PC-3 (cell line): ENCODE data around the gene DLD. TPM values are rescaled to one million over a fixed set of nuclear protein-coding genes. Genes with fewer than 3 reads are reported as not detected.
"Not testable (repeated sequence)": the region's sequence is repeated elsewhere in the genome, so short reads cannot be mapped to it uniquely, and the experiment has no call there.

Experiments
- ATAC-seq: fragments of 200-7000 bp; cut with Tn5 transposase; 2 replicates; pipeline ENCODE4 v1.9.1; 2020; ENCODE audit warnings: mild to moderate bottlenecking, moderate library complexity
- BruUV-seq: library from RNA; stranded (reverse); fragments of 400-500 nt; replicated peaks from 2 replicates; lab custom pipeline; 2021; lab: Mats Ljungman, UMichigan
- CTCF ChIA-PET: fragments of 300-600 bp; sonication (Branson Sonifier 250); formaldehyde crosslinking; loops from one replicate; lab custom pipeline; 2022; ENCODE audit warnings: antibody characterized with exemption; lab: Charles Lee
- POLR2A ChIA-PET: fragments of 300-600 bp; sonication (Branson Sonifier 250); formaldehyde crosslinking; loops from one replicate; lab custom pipeline; 2022; ENCODE audit warnings: antibody characterized with exemption; ENCODE audit not compliant: unreplicated experiment; lab: Charles Lee
- DNase-seq: peaks from one replicate; pipeline ENCODE4 v3.0.0-alpha.2; 2015
- H2AFZ ChIP-seq: fragments of 300-600 bp; sonication (generic); 2 replicates; pipeline ENCODE4 v1.6.0; 2016; ENCODE audit warnings: antibody characterized with exemption, low read length
- H3F3A ChIP-seq: fragments of 300-600 bp; sonication (generic); one replicate; pipeline ENCODE4 v1.6.0; 2017; ENCODE audit warnings: antibody characterized with exemption, low read length, control low read depth, mild to moderate bottlenecking; ENCODE audit not compliant: unreplicated experiment
- H3K27ac ChIP-seq: fragments of 300-600 bp; sonication (generic); 2 replicates; pipeline ENCODE4 v1.5.1; 2016; ENCODE audit warnings: mild to moderate bottlenecking, low read length
- H3K27me3 ChIP-seq: fragments of 300-600 bp; sonication (generic); 2 replicates; pipeline ENCODE4 v1.6.1; 2016; ENCODE audit warnings: low read length, mixed read lengths
- H3K36me3 ChIP-seq: fragments of 300-600 bp; sonication (generic); 2 replicates; pipeline ENCODE4 v1.6.1; 2016; ENCODE audit warnings: low read depth, mixed run types, low read length, mixed read lengths
- H3K4me1 ChIP-seq: fragments of 300-600 bp; sonication (generic); 2 replicates; pipeline ENCODE4 v1.5.1; 2016; ENCODE audit warnings: low read length; ENCODE audit not compliant: insufficient read depth
- H3K4me2 ChIP-seq: fragments of 300-600 bp; sonication (generic); 2 replicates; pipeline ENCODE4 v1.6.0; 2016; ENCODE audit warnings: low read length
- H3K4me3 ChIP-seq: fragments of 300-600 bp; sonication (generic); 2 replicates; pipeline ENCODE4 v1.5.1; 2016; ENCODE audit warnings: mild to moderate bottlenecking, low read length, mixed read lengths
- H3K79me2 ChIP-seq: fragments of 300-600 bp; sonication (generic); 2 replicates; pipeline ENCODE4 v1.6.1; 2017; ENCODE audit warnings: low read length, mixed read lengths
- H3K9ac ChIP-seq: fragments of 300-600 bp; sonication (generic); 2 replicates; pipeline ENCODE4 v1.6.0; 2016; ENCODE audit warnings: mild to moderate bottlenecking, low read length
- H3K9me2 ChIP-seq: fragments of 300-600 bp; sonication (generic); replicated peaks from 2 replicates; pipeline ENCODE4 v1.6.1; 2016; ENCODE audit warnings: mixed run types, low read length, mixed read lengths
- H3K9me3 ChIP-seq: fragments of 300-600 bp; sonication (generic); 2 replicates; pipeline ENCODE4 v1.6.1; 2016; ENCODE audit warnings: low read length, mixed read lengths
- H4K20me1 ChIP-seq: fragments of 300-600 bp; sonication (generic); 2 replicates; pipeline ENCODE4 v1.6.1; 2016; ENCODE audit warnings: low read length, mixed read lengths
- CTCF ChIP-seq: fragments of 300-600 bp; sonication (generic); conservative IDR thresholded peaks from 2 replicates; pipeline ENCODE4 v1.5.1; 2017; ENCODE audit warnings: antibody characterized with exemption, low read depth, mild to moderate bottlenecking, low read length
- EZH2 ChIP-seq: fragments of 300-600 bp; sonication (generic); IDR thresholded peaks from one replicate; pipeline ENCODE4 v1.6.1; 2017; ENCODE audit warnings: antibody characterized with exemption, mild to moderate bottlenecking, low read length; ENCODE audit not compliant: unreplicated experiment
- EZH2phosphoT487 ChIP-seq: fragments of 300-600 bp; sonication (generic); IDR thresholded peaks from 2 replicates; pipeline ENCODE4 v1.6.1; 2018; ENCODE audit warnings: mild to moderate bottlenecking, antibody characterized with exemption, low read length, borderline replicate concordance
- intact Hi-C: fragments of 100-400 bp; cut with micrococcal nuclease; formaldehyde crosslinking; loops from 2 replicates; pipeline ENCODE4 v1.9.0; 2023
- total RNA-seq: library from RNA; depleted of rRNA; stranded (reverse); fragments of >200 nt; gene quantifications from 2 replicates; pipeline ENCODE4 v1.2.3, GENCODE V29; 2014

Gene DLD
- total RNA-seq, 1 experiment from 2014 or later: 64.0 TPM

- Histone ChIP-seq H2AFZ (no peak overlapping the region), H3K4me2 (no peak overlapping the region), H3K4me1 (no peaks in the 10 kb centered on the region), H3K4me3 (no peak overlapping the region), H3F3A (no peaks in the 10 kb centered on the region), H4K20me1 (no peaks in the 10 kb centered on the region), H3K27ac (no peak overlapping the region), H3K9ac (no peak overlapping the region), H3K9me2 (no peaks in the 10 kb centered on the region), H3K79me2 (no peaks in the 10 kb centered on the region), H3K27me3 (no peaks in the 10 kb centered on the region), H3K36me3 (no peaks in the 10 kb centered on the region), H3K9me3 (no peaks in the 10 kb centered on the region)
- intact Hi-C loops: no loop called here
- POLR2A ChIA-PET: no interaction called here
- ATAC-seq (no peak), DNase-seq (no peak)
- no TSS peak for BruUV-seq
- TF ChIP-seq EZH2phosphoT487 (no peak), CTCF (no peak), EZH2 (no peak)
- CTCF ChIA-PET: no interaction called here
These were observed 44.7 kb upstream of the DLD start for GRCh38 chr7:107846324-107846723.

GRCh38 chr7:107847168-107847835 lies 43.7 kb upstream of the DLD start:
- Histone ChIP-seq H3K9ac (no peak overlapping the region), H2AFZ (no peak overlapping the region), H3K4me2 (no peak overlapping the region), H3K9me3 (no peaks in the 10 kb centered on the region), H3K27me3 (no peaks in the 10 kb centered on the region), H4K20me1 (no peaks in the 10 kb centered on the region), H3K36me3 (no peaks in the 10 kb centered on the region), H3K27ac (no peak overlapping the region), H3K4me1 (no peaks in the 10 kb centered on the region), H3K4me3 (no peak overlapping the region), H3K79me2 (no peaks in the 10 kb centered on the region), H3F3A (no peaks in the 10 kb centered on the region), H3K9me2 (no peaks in the 10 kb centered on the region)
- BruUV-seq: no TSS peak
- TF ChIP-seq EZH2phosphoT487: no peak
- TF ChIP-seq CTCF: no peak
- TF ChIP-seq EZH2: no peak
- POLR2A ChIA-PET: no interaction called here
- DNase-seq (no peak), ATAC-seq (no peak)
- intact Hi-C loops: no loop called here
- CTCF ChIA-PET: no interaction called here

- H3K4me1 ChIP-seq, H3K27ac ChIP-seq, H4K20me1 ChIP-seq, H3K9me2 ChIP-seq, H3K36me3 ChIP-seq, H3K79me2 ChIP-seq, H3K9me3 ChIP-seq, H3K4me3 ChIP-seq, POLR2A ChIA-PET, BruUV-seq, H3K4me2 ChIP-seq, DNase-seq, H3K9ac ChIP-seq, H2AFZ ChIP-seq, H3F3A ChIP-seq, ATAC-seq, intact Hi-C loops, CTCF ChIA-PET, H3K27me3 ChIP-seq: not testable (repeated sequence)
These were observed 43.2 kb upstream of the DLD start for GRCh38 chr7:107847836-107848175.

- H3K9ac ChIP-seq, intact Hi-C loops, ATAC-seq, DNase-seq, H3K4me2 ChIP-seq, H3K36me3 ChIP-seq, BruUV-seq, CTCF ChIA-PET, H3F3A ChIP-seq, H3K27ac ChIP-seq, H2AFZ ChIP-seq, H3K9me3 ChIP-seq, H4K20me1 ChIP-seq, POLR2A ChIA-PET, H3K4me3 ChIP-seq, H3K79me2 ChIP-seq, H3K4me1 ChIP-seq, H3K27me3 ChIP-seq, H3K9me2 ChIP-seq: not testable (repeated sequence)
These were observed 42.8 kb upstream of the DLD start for GRCh38 chr7:107848211-107848610.
